HG03103 (cell line): Measurements from ENCODE around the gene SHF.

Source experiments
- ATAC-seq: cut with Tn5 transposase; IDR thresholded peaks from one replicate; pipeline ENCODE4 v1.9.1; 2021; ENCODE audit warnings: low read depth; ENCODE audit not compliant: unreplicated experiment

SHF gene

GRCh38 chr15:45174069-45174468 lies 13.7 kb downstream of the SHF start:
- no peak for ATAC-seq

GRCh38 chr15:45171912-45172311 lies 15.9 kb downstream of the SHF start:
- no peak for ATAC-seq

GRCh38 chr15:45169608-45170480 lies 17.9 kb downstream of the SHF start:
- no peak for ATAC-seq

GRCh38 chr15:45168751-45169551 lies 18.8 kb downstream of the SHF start:
- ATAC-seq, result no peak

GRCh38 chr15:45168286-45168685 lies 19.5 kb downstream of the SHF start:
- no peak for ATAC-seq

GRCh38 chr15:45167631-45168205 lies 20.0 kb downstream of the SHF start:
- no peak for ATAC-seq

- ATAC-seq, result peak; percentile 89
These were observed 20.7 kb downstream of the SHF start for GRCh38 chr15:45166834-45167630.

GRCh38 chr15:45165536-45165935 lies 22.2 kb downstream of the SHF start:
- no peak for ATAC-seq

- ATAC-seq, result no peak
These were observed 22.9 kb downstream of the SHF start for GRCh38 chr15:45164914-45165313.

- ATAC-seq, result no peak
These were observed 24.3 kb downstream of the SHF start for GRCh38 chr15:45163508-45163856.

GRCh38 chr15:45162771-45163507 lies 24.8 kb downstream of the SHF start:
- no peak for ATAC-seq

GRCh38 chr15:45161666-45162065 lies 26.1 kb downstream of the SHF start:
- no peak for ATAC-seq

- no peak for ATAC-seq
These were observed 29.8 kb downstream of the SHF start for GRCh38 chr15:45157974-45158373.

GRCh38 chr15:45156744-45157455 lies 30.9 kb downstream of the SHF start:
- no peak for ATAC-seq

- no peak for ATAC-seq
These were observed 32.0 kb downstream of the SHF start for GRCh38 chr15:45155739-45156138.

- no peak for ATAC-seq
These were observed 35.6 kb downstream of the SHF start for GRCh38 chr15:45151998-45152828.

GRCh38 chr15:45150997-45151396 lies 36.8 kb downstream of the SHF start:
- no peak for ATAC-seq

- no peak for ATAC-seq
These were observed 37.3 kb downstream of the SHF start for GRCh38 chr15:45150481-45150880.
